Measurements from ENCODE around the gene NBEAL2. TPM values are rescaled to one million over a fixed set of nuclear protein-coding genes. Genes with fewer than 3 reads are reported as not detected.
A peak's percentile ranks its signal among the peaks of the same experiment; 100 is the strongest.

The NBEAL2 gene
- total RNA-seq, 1 experiment from 2014 or later: 50.7 TPM

DNA sequence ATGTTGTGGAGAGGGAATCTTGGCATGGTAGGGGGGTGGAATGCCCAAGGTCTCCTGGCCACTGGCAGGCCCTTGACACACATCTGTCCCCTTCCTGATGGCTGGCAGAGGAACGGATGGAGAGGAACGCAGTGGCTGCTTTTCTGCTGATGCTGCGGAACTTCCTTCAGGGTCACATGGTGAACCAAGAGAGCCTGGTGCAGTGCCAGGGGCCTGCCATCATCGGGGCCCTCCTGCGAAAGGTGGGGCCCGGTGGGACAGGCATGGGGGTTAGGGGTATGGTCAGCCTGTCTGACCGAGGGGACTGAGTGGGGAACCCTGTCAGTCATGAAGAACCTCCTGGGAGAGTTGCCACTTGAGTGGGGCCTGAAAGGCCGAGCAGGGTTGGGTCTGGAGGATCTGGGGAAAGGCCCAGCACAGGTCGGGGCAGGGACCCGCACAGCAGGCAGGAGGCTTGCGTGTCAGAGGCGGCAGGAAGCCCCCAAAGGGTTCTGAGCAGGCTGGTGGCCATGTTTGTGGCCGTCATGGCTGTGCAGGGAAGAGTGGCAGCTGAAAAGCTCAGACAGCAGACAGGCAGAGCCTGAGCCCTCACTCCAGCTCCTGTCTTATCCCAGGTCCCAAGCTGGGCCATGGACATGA lies 18.1 kb downstream of the NBEAL2 start:
- no peak for DNase-seq
- H3K27me3 ChIP-seq (ENCODE audit: low read length): no peaks in the 10 kb centered on the region
- no peaks in the 10 kb centered on the region for H3K9me3 ChIP-seq (ENCODE audit: low read length)
- H3K4me3 ChIP-seq (ENCODE audit: low read length): no peak overlapping the region
- H3K27ac ChIP-seq (ENCODE audit: low read length): no peak overlapping the region
- H3K79me2 ChIP-seq (ENCODE audit: low read length): no peaks in the 10 kb centered on the region
- intact Hi-C loops (cut with micrococcal nuclease): loop anchor here (5.0 kb wide), 1 partner anchor 75 kb away; no protein-coding TSS in a partner anchor
- no peak overlapping the region for H3K4me2 ChIP-seq (ENCODE audit: low read length)
- CTCF ChIA-PET: no interaction called here
- H3K4me1 ChIP-seq (ENCODE audit: insufficient read depth, low read length): peaks cover 9% of the 10 kb centered on the region
- POLR2A ChIA-PET (ENCODE audit: unreplicated experiment): no interaction called here
- ATAC-seq: no peak
- H4K20me1 ChIP-seq (ENCODE audit: low read length): no peaks in the 10 kb centered on the region
- no peak overlapping the region for H3K9ac ChIP-seq (ENCODE audit: low read length)
- no peaks in the 10 kb centered on the region for H3K9me2 ChIP-seq (replicated peaks; ENCODE audit: low read length)
- TF ChIP-seq, protein P1, sequence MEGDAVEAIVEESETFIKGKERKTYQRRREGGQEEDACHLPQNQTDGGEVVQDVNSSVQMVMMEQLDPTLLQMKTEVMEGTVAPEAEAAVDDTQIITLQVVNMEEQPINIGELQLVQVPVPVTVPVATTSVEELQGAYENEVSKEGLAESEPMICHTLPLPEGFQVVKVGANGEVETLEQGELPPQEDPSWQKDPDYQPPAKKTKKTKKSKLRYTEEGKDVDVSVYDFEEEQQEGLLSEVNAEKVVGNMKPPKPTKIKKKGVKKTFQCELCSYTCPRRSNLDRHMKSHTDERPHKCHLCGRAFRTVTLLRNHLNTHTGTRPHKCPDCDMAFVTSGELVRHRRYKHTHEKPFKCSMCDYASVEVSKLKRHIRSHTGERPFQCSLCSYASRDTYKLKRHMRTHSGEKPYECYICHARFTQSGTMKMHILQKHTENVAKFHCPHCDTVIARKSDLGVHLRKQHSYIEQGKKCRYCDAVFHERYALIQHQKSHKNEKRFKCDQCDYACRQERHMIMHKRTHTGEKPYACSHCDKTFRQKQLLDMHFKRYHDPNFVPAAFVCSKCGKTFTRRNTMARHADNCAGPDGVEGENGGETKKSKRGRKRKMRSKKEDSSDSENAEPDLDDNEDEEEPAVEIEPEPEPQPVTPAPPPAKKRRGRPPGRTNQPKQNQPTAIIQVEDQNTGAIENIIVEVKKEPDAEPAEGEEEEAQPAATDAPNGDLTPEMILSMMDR (conservative IDR thresholded peaks at IDR 0.05; ENCODE audit: low read depth, low read length): no peak
- TF ChIP-seq EZH2 (IDR thresholded peaks at IDR 0.05; ENCODE audit: low read length, unreplicated experiment) (no peak), EZH2phosphoT487 (IDR thresholded peaks at IDR 0.05; ENCODE audit: borderline replicate concordance, low read length) (no peak)
- BruUV-seq (replicated peaks): no TSS peak
- H3K36me3 ChIP-seq (ENCODE audit: low read depth, low read length): peaks cover 11% of the 10 kb centered on the region; the same call in 1 of the 2 replicates
- H2AFZ ChIP-seq (ENCODE audit: low read length): no peak overlapping the region
- no peaks in the 10 kb centered on the region for H3F3A ChIP-seq (ENCODE audit: low read length, unreplicated experiment)

DNA sequence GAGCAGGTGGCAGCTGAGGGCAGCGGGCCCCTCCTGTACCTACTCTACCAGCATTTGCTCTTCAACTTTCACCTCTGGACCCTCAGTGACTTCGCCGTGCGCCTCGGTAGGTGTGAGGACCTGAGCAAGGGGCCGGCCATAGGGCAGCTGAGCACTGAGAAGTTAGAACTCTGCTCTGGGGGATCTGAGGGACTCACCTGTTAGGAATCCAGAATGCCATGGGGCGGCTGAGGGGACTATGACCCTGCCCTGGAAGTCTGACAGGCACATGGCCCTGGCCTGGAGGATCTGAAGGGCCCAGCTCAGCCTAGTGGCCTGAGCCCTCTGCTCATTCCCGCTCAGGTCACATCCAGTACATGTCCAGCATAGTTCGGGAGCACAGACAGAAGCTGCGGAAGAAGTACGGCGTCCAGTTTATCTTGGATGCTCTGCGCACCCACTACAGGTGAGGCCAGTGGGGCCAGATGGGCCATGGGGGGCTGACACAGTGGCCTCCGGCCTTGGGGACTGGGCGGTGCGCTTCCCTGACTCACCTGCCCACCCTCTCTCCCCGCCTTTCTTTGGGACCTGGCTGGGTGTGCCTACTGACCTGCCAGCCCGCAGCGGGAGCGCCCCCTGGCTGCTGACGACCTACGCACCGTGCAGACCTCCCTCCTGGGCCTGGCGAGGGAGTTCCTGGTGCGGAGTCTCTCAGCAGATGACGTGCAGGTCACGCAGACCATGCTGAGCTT lies 18.8 kb downstream of the NBEAL2 start:
- peaks cover 9% of the 10 kb centered on the region for H3K4me1 ChIP-seq (ENCODE audit: insufficient read depth, low read length)
- no TSS peak for BruUV-seq (replicated peaks)
- no peak overlapping the region for H3K9ac ChIP-seq (ENCODE audit: low read length)
- DNase-seq (peak; percentile 71), ATAC-seq (peak; percentile 64)
- H3K79me2 ChIP-seq (ENCODE audit: low read length): no peaks in the 10 kb centered on the region
- H3K4me3 ChIP-seq (ENCODE audit: low read length): no peak overlapping the region
- H3K4me2 ChIP-seq (ENCODE audit: low read length): no peak overlapping the region
- no peaks in the 10 kb centered on the region for H3K9me3 ChIP-seq (ENCODE audit: low read length)
- no peak overlapping the region for H2AFZ ChIP-seq (ENCODE audit: low read length)
- H3K27me3 ChIP-seq (ENCODE audit: low read length): no peaks in the 10 kb centered on the region
- no peaks in the 10 kb centered on the region for H3F3A ChIP-seq (ENCODE audit: low read length, unreplicated experiment)
- no peaks in the 10 kb centered on the region for H3K9me2 ChIP-seq (replicated peaks; ENCODE audit: low read length)
- intact Hi-C loops (cut with micrococcal nuclease): loop anchor here (5.0 kb wide), 1 partner anchor 76 kb away; no protein-coding TSS in a partner anchor
- ChIA-PET CTCF (interaction anchor here (1.1 kb wide), 1 partner anchor 65 kb away, joined by 4 read pairs; no protein-coding TSS in a partner anchor), POLR2A (ENCODE audit: unreplicated experiment) (no interaction called here)
- no peaks in the 10 kb centered on the region for H4K20me1 ChIP-seq (ENCODE audit: low read length)
- H3K36me3 ChIP-seq (ENCODE audit: low read depth, low read length): peaks cover 11% of the 10 kb centered on the region; the same call in 1 of the 2 replicates
- no peak for TF ChIP-seq EZH2phosphoT487 (IDR thresholded peaks at IDR 0.05; ENCODE audit: borderline replicate concordance, low read length)
- TF ChIP-seq, protein P1 (conservative IDR thresholded peaks at IDR 0.05; ENCODE audit: low read depth, low read length): peak; percentile 85
- H3K27ac ChIP-seq (ENCODE audit: low read length): no peak overlapping the region

Measured in PC-3 (cell line).